Measurements from ENCODE around the gene FAM81B. TPM values are rescaled to one million over a fixed set of nuclear protein-coding genes. Genes with fewer than 3 reads are reported as not detected.

The FAM81B gene
- total and polyA plus RNA-seq, 2 of the 4 experiments (the other 2 are of a cell fraction): not detected

Other genes starting within 250 kb of the FAM81B start
- gene MCTP1, start 106.3 kb upstream of the FAM81B start, total RNA-seq (2012; rRNA removed): 0.56 TPM in 1 of 2 replicates, not detected in the other
- gene MCTP1, start 106.3 kb upstream of the FAM81B start, polyA plus RNA-seq (2012; rRNA removed): 0.07 and 0.21 TPM in 2 replicates
- gene SKIC3, start 163.6 kb downstream of the FAM81B start, total RNA-seq (2012; rRNA removed): 145 and 184 TPM in 2 replicates
- 32.8 and 47.1 TPM in 2 replicates for gene SKIC3, start 163.6 kb downstream of the FAM81B start, polyA plus RNA-seq (2012; rRNA removed)
- gene ARSK, start 163.7 kb downstream of the FAM81B start, total RNA-seq (2012; rRNA removed): 22.0 and 25.0 TPM in 2 replicates
- gene ARSK, start 163.7 kb downstream of the FAM81B start, polyA plus RNA-seq (2012; rRNA removed): 13.8 and 15.1 TPM in 2 replicates
- gene GPR150, start 228.7 kb downstream of the FAM81B start, total RNA-seq (2012; rRNA removed): under 0.01 TPM in 2 replicates
- 0.10 and 0.11 TPM in 2 replicates for gene GPR150, start 228.7 kb downstream of the FAM81B start, polyA plus RNA-seq (2012; rRNA removed)

All from IMR-90 (cell line).